Vagina (tissue), 2 donors: ENCODE results near the gene PLCB1. TPM values are rescaled to one million over a fixed set of nuclear protein-coding genes. Genes with fewer than 3 reads are reported as not detected.
"Not testable (repeated sequence)": the region's sequence is repeated elsewhere in the genome, so short reads cannot be mapped to it uniquely, and the experiment has no call there.

Experiments used
- DNase-seq, 2 donors: peaks; one replicate each; pipeline ENCODE4 v3.0.0-alpha.2; 2017; ENCODE audit errors: extremely low spot score in 2 of 2
- H3K27ac ChIP-seq: fragments of 200-600 bp; sonication (generic); one replicate; pipeline ENCODE4 v1.5.1; 2019
- H3K27me3 ChIP-seq: fragments of 200-600 bp; sonication (generic); one replicate; pipeline ENCODE4 v1.5.1; 2019
- H3K36me3 ChIP-seq, 2 donors: fragments of 200-600 bp; sonication (generic); one replicate each; pipeline ENCODE4 v1.5.1; 2017 to 2019
- H3K4me1 ChIP-seq: fragments of 200-600 bp; sonication (generic); one replicate; pipeline ENCODE4 v1.5.1; 2019
- H3K4me3 ChIP-seq, 2 donors: fragments of 200-600 bp; sonication (generic); 1 replicate in 1 of 2; 2 replicates in 1 of 2; pipeline ENCODE4 v1.5.1; 2016 to 2019
- H3K9me3 ChIP-seq: fragments of 200-600 bp; sonication (generic); one replicate; pipeline ENCODE4 v1.5.1; 2019
- CTCF ChIP-seq, 3 experiments: fragments of 450-650 bp in 2 of 3; fragments of 200-600 bp in 1 of 3; sonication (generic) in 1 of 3; IDR thresholded peaks; one replicate each; pipeline ENCODE4 v1.5.1; 2017 to 2019; ENCODE audit warnings: antibody characterized with exemption in 3 of 3, mild to moderate bottlenecking in 2 of 3, moderate library complexity in 2 of 3
- POLR2A ChIP-seq, 2 donors: fragments of 450-650 bp; IDR thresholded peaks; one replicate each; pipeline ENCODE4 v1.6.1; 2017; ENCODE audit warnings: antibody characterized with exemption in 2 of 2, mild to moderate bottlenecking in 2 of 2, moderate library complexity in 2 of 2
- POLR2AphosphoS5 ChIP-seq, 2 donors: sonication (generic); formaldehyde crosslinking; IDR thresholded peaks; one replicate each; pipeline ENCODE4 v1.9.0; 2017; ENCODE audit warnings: antibody characterized with exemption in 2 of 2, mild to moderate bottlenecking in 2 of 2, low read depth in 1 of 2; ENCODE audit not compliant: insufficient read depth in 1 of 2
- intact Hi-C: fragments of 100-400 bp; cut with DNase I; formaldehyde crosslinking; loops from one replicate; pipeline ENCODE4 v1.15.1; 2023
- total RNA-seq: library from RNA; depleted of rRNA; stranded (reverse); fragments of >200 nt; gene quantifications from one replicate; pipeline ENCODE4 v1.2.3, GENCODE V29; 2016

PLCB1 gene
- total RNA-seq, 1 donor from 2014 or later: 32.4 TPM

GRCh38 chr20:8464368-8464767 is 332.3 kb downstream of the PLCB1 start:
- Histone ChIP-seq H3K27ac (no peak overlapping the region), H3K4me3 (no peak overlapping the region), H3K36me3 (no peaks in the 10 kb centered on the region), H3K27me3 (no peaks in the 10 kb centered on the region), H3K4me1 (no peaks in the 10 kb centered on the region), H3K9me3 (no peaks in the 10 kb centered on the region)
- DNase-seq: no peak
- no peak for TF ChIP-seq CTCF (IDR thresholded peaks at IDR 0.05)
- TF ChIP-seq POLR2A (IDR thresholded peaks at IDR 0.05): no peak
- TF ChIP-seq POLR2AphosphoS5 (IDR thresholded peaks at IDR 0.05; ENCODE audit: insufficient read depth in 1 of 2, low read depth in 1 of 2): no peak
- intact Hi-C loops: no loop called here

- H3K4me3 ChIP-seq, intact Hi-C loops, H3K27me3 ChIP-seq, DNase-seq, H3K4me1 ChIP-seq, H3K36me3 ChIP-seq, H3K27ac ChIP-seq, H3K9me3 ChIP-seq: not testable (repeated sequence)
Measured at GRCh38 chr20:8466781-8467180, 334.7 kb downstream of the PLCB1 start.

- Histone ChIP-seq H3K9me3 (no peaks in the 10 kb centered on the region), H3K36me3 (no peaks in the 10 kb centered on the region), H3K4me1 (no peaks in the 10 kb centered on the region), H3K4me3 (no peak overlapping the region), H3K27me3 (no peaks in the 10 kb centered on the region), H3K27ac (no peak overlapping the region)
- intact Hi-C loops: no loop called here
- TF ChIP-seq CTCF (IDR thresholded peaks at IDR 0.05) (no peak), POLR2A (IDR thresholded peaks at IDR 0.05) (no peak), POLR2AphosphoS5 (IDR thresholded peaks at IDR 0.05; ENCODE audit: insufficient read depth in 1 of 2, low read depth in 1 of 2) (no peak)
- no peak for DNase-seq
Measured at GRCh38 chr20:8470156-8470555, 338.1 kb downstream of the PLCB1 start.

GRCh38 chr20:8471465-8471864 is 339.4 kb downstream of the PLCB1 start:
- Histone ChIP-seq H3K9me3 (no peaks in the 10 kb centered on the region), H3K4me3 (no peak overlapping the region), H3K36me3 (no peaks in the 10 kb centered on the region), H3K27ac (no peak overlapping the region), H3K27me3 (no peaks in the 10 kb centered on the region), H3K4me1 (no peaks in the 10 kb centered on the region)
- intact Hi-C loops: no loop called here
- DNase-seq: no peak
- TF ChIP-seq POLR2A (IDR thresholded peaks at IDR 0.05): no peak
- no peak for TF ChIP-seq POLR2AphosphoS5 (IDR thresholded peaks at IDR 0.05; ENCODE audit: insufficient read depth in 1 of 2, low read depth in 1 of 2)
- TF ChIP-seq CTCF (IDR thresholded peaks at IDR 0.05): no peak

GRCh38 chr20:8473459-8473858 is 341.4 kb downstream of the PLCB1 start:
- intact Hi-C loops: no loop called here
- Histone ChIP-seq H3K36me3 (no peaks in the 10 kb centered on the region), H3K27ac (no peak overlapping the region), H3K4me1 (no peaks in the 10 kb centered on the region), H3K4me3 (no peak overlapping the region), H3K27me3 (no peaks in the 10 kb centered on the region), H3K9me3 (no peaks in the 10 kb centered on the region)
- TF ChIP-seq POLR2AphosphoS5 (IDR thresholded peaks at IDR 0.05; ENCODE audit: insufficient read depth in 1 of 2, low read depth in 1 of 2) (no peak), CTCF (IDR thresholded peaks at IDR 0.05) (no peak), POLR2A (IDR thresholded peaks at IDR 0.05) (no peak)
- DNase-seq: no peak
